ENCODE data around the gene PLTP. TPM values are rescaled to one million over a fixed set of nuclear protein-coding genes. Genes with fewer than 3 reads are reported as not detected.
"Not testable (repeated sequence)": the region's sequence is repeated elsewhere in the genome, so short reads cannot be mapped to it uniquely, and the experiment has no call there.

PLTP gene
- total RNA-seq, 3 donors from 2014 or later: 15.0 to 141 (median 111) TPM

DNA sequence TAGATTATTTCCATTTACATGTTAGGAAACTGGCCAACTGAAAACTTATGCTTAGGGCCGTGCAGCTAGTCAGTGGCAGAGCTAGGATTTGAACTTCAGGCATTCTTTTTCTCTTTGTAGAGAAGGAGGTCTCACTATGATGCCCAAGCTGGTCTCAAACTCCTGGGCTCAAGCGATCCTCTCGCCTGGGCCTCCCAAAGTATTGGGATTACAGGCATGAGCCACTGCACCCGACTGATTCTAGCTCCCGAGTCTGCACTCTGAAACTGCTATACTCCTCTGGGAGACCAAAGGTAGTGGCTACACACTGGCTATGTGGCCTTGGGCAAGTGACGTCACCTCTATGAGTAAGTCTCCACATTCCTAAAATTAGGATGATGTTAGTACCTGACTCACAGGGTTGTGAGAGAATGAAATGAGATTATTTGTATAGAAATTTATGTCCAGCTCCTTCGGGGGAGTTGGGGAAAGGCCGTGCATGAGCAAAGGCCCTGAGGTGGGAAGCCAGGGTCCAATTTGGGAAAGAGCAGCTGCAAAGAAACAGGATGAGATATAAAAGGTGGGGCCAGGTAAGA lies 6.4 kb downstream of the PLTP start:
- Histone ChIP-seq H3K4me3 (no peak overlapping the region), H3K9me3 (no peaks in the 10 kb centered on the region), H3K4me1 (ENCODE audit: low read depth) (peaks cover 2% of the 10 kb centered on the region), H3K36me3 (ENCODE audit: low read depth) (no peaks in the 10 kb centered on the region)
- intact Hi-C loops (cut with DNase I, micrococcal nuclease): no loop called here
- DNase-seq (no peak), ATAC-seq (no peak)
- TF ChIP-seq, protein P1, sequence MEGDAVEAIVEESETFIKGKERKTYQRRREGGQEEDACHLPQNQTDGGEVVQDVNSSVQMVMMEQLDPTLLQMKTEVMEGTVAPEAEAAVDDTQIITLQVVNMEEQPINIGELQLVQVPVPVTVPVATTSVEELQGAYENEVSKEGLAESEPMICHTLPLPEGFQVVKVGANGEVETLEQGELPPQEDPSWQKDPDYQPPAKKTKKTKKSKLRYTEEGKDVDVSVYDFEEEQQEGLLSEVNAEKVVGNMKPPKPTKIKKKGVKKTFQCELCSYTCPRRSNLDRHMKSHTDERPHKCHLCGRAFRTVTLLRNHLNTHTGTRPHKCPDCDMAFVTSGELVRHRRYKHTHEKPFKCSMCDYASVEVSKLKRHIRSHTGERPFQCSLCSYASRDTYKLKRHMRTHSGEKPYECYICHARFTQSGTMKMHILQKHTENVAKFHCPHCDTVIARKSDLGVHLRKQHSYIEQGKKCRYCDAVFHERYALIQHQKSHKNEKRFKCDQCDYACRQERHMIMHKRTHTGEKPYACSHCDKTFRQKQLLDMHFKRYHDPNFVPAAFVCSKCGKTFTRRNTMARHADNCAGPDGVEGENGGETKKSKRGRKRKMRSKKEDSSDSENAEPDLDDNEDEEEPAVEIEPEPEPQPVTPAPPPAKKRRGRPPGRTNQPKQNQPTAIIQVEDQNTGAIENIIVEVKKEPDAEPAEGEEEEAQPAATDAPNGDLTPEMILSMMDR (IDR thresholded peaks at IDR 0.05): no peak

DNA sequence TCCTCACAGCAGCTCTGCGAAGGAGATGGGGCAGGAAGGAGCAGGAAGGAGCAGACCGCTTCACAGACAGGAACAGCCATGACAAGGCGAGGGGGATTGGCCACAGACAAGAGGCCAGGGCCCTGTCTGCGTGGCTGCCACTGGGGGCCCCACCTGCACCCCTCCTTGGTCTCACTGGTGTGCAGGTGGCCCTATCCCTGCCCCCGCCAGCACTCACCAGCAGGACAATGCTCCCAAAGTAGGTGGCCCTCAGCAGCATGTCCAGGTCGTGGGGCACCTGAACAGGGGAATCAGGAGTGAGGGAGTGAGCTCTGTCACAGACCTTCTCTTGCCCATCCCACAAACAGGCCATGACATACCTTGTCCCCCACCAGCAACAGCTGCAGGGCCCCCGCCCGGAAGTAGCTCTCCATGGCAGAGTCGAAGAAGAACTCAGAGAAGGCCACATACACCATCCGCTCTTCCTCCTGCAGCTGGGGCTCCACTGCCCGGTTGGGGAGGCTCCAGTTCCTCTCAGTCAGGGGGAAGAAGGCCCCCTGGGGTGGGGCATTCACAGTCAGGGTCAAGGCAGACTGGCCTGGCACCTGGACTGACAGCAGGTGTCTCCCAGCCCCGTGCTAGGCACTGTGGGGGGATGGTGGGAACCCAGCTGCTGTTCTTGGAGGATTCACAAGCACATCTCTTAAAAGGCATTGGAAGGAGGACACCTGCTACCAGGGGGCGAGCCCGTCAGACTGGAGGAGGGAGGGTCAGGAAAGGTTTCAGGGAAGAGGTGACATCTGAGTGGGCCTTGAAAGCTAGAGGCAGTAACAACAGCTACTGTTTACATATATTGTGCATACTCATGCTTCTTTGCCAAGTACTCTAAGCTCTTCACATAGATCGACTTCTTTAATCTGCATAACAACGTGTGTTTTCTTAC lies 7.1 kb downstream of the PLTP start:
- no peaks in the 10 kb centered on the region for H3K36me3 ChIP-seq (ENCODE audit: low read depth)
- TF ChIP-seq, protein P1 (IDR thresholded peaks at IDR 0.05): no peak
- H3K4me1 ChIP-seq (ENCODE audit: low read depth): peaks cover 5% of the 10 kb centered on the region
- intact Hi-C loops (cut with DNase I, micrococcal nuclease): no loop called here
- DNase-seq (no peak), ATAC-seq (no peak)
- H3K9me3 ChIP-seq: no peaks in the 10 kb centered on the region
- H3K4me3 ChIP-seq: no peak overlapping the region

DNA sequence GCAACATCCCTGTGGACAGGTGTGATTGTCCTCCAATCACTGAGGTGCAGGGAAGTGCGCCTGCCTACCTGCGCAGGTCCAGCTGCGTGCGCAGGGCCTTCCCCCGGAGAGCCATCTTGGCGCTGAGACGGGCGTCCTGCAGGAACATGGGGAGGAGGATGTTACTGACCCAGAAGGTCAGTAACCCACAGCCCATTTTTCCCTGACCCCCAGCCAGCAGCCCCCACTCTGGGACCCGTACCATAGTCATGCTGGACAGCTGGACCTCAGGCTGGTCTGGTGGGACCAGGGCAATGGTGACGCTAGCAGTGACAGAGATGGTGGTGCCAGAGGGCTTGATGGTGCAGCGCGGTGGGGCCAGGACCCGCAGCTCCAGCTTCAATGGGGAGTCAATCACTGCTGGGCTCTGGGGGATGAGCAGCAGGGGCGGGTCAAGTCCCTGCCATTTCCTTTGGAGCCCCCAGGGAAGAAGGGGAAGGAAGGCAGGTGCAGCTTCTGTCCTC lies 9.7 kb downstream of the PLTP start:
- Histone ChIP-seq H3K4me1 (ENCODE audit: low read depth) (peaks cover 3% of the 10 kb centered on the region), H3K4me3 (no peak overlapping the region), H3K9me3 (no peaks in the 10 kb centered on the region), H3K36me3 (ENCODE audit: low read depth) (no peaks in the 10 kb centered on the region)
- ATAC-seq (no peak), DNase-seq (no peak)
- TF ChIP-seq, protein P1 (IDR thresholded peaks at IDR 0.05): no peak
- intact Hi-C loops (cut with DNase I, micrococcal nuclease): no loop called here

DNA sequence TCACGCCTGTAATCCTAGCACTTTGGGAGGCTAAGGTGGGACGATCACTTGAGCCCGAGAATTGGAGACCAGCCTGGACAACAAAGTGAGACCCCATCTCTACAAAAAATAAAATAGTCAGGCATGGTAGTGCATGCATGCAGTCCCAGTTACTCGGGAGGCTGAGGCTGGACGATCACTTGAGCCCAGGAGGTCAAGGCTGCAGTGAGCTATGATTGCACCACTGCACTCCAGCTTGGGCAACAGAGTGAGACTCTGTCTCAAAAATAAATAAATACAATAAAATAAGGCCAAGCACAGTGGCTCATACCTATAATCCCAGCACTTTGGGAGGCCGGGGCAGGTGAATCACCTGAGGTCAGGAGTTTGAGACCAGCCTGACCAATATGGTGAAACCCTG lies 10.6 kb downstream of the PLTP start:
- DNase-seq; ATAC-seq; intact Hi-C loops (cut with DNase I, micrococcal nuclease): not testable (repeated sequence)

DNA sequence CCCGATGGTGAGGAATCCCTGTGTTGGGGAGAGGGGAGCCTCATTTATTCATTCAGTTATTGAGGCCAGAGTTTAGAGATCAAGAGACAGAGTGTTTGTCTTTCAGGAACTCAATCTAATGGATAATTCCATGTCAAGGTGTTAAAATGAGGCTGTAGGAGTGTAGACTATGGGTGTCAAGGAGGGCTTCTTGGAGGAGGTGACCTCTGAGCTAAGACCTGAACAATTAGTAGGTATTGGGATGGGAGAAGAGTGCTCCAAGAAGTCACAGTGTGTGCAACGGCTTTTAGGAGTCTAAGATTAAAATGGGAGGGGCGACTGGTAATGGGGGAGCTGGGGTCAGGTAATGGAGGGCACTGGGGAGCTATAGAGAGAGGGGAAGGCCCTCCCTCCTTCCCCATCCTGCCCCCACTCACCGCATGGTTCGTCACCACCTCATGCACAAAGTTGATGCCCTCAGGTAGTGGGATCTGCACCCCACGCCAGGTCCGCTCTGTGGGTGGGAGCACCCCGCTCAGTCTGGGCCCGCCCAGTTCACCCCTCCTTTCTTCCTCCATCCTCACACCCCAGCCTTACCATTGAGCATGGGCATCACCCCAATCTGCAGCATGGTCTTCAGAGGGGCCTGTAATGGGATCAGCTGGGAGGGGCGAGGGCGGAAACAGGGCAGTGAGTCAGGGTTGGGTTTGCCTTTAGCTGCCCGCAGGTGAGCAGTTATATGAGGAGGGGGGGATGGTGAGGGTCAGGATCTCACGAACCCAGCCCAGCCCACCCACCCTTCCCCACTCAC lies 12.7 kb downstream of the PLTP start:
- no peak for ATAC-seq
- Histone ChIP-seq H3K36me3 (ENCODE audit: low read depth) (no peaks in the 10 kb centered on the region), H3K4me1 (ENCODE audit: low read depth) (peaks cover 3% of the 10 kb centered on the region), H3K4me3 (no peak overlapping the region), H3K9me3 (no peaks in the 10 kb centered on the region)
- no peak for DNase-seq
- intact Hi-C loops (cut with DNase I, micrococcal nuclease): no loop called here
- TF ChIP-seq, protein P1 (IDR thresholded peaks at IDR 0.05): no peak

More for the DNA sequence above, 10.6 kb downstream of the PLTP start:
- H3K9me3 ChIP-seq; H3K36me3 ChIP-seq (ENCODE audit: low read depth); H3K4me1 ChIP-seq (ENCODE audit: low read depth); H3K4me3 ChIP-seq: not testable (repeated sequence)
